ENCODE data around the gene MAGI2.

The MAGI2 gene

GRCh38 chr7:78115876-78116275 lies 1337.6 kb downstream of the MAGI2 start:
- Mint-ChIP-seq H3K4me3 (no peak overlapping the region), H3K4me1 (no peaks in the 10 kb centered on the region), H3K9me3 (no peaks in the 10 kb centered on the region), H3K36me3 (no peaks in the 10 kb centered on the region), H3K27me3 (peaks cover 33% of the 10 kb centered on the region), H3K27ac (no peak overlapping the region)

DNA sequence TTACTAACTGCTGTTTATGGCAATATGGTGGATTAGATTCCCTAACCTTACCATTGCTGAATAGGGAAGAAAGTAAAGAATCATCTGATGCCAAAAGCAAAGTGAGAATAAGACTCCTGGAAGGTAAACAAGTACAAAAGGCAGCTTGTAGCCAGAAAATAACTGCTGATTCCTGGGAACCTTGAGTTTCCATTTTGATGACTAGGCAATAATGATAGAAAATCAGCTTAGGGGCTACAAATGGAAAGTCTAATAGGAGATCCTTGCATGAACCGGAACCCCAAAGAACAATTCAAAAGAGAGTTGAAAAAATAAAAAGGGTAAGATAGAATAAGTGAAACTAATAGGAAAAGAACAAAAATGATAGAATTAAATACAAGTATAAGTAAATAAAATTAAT lies 1338.5 kb downstream of the MAGI2 start:
- Mint-ChIP-seq H3K4me1 (no peaks in the 10 kb centered on the region), H3K4me3 (no peak overlapping the region), H3K36me3 (no peaks in the 10 kb centered on the region), H3K9me3 (no peaks in the 10 kb centered on the region), H3K27me3 (peaks cover 35% of the 10 kb centered on the region), H3K27ac (no peak overlapping the region)

- Mint-ChIP-seq H3K27ac (no peak overlapping the region), H3K4me3 (no peak overlapping the region), H3K4me1 (no peaks in the 10 kb centered on the region), H3K36me3 (no peaks in the 10 kb centered on the region), H3K9me3 (peaks cover 4% of the 10 kb centered on the region), H3K27me3 (peaks cover 31% of the 10 kb centered on the region)
Measured at GRCh38 chr7:78112488-78112887, 1341.0 kb downstream of the MAGI2 start.

GRCh38 chr7:78111386-78111785 lies 1342.1 kb downstream of the MAGI2 start:
- no peaks in the 10 kb centered on the region for H3K36me3 Mint-ChIP-seq
- H3K27me3 Mint-ChIP-seq: peaks cover 32% of the 10 kb centered on the region
- no peak overlapping the region for H3K4me3 Mint-ChIP-seq
- H3K9me3 Mint-ChIP-seq: peaks cover 4% of the 10 kb centered on the region
- H3K4me1 Mint-ChIP-seq: no peaks in the 10 kb centered on the region
- H3K27ac Mint-ChIP-seq: no peak overlapping the region

- H3K27ac Mint-ChIP-seq: no peak overlapping the region
- peaks cover 16% of the 10 kb centered on the region for H3K27me3 Mint-ChIP-seq
- peaks cover 1% of the 10 kb centered on the region for H3K9me3 Mint-ChIP-seq
- H3K4me1 Mint-ChIP-seq: no peaks in the 10 kb centered on the region
- no peak overlapping the region for H3K4me3 Mint-ChIP-seq
- no peaks in the 10 kb centered on the region for H3K36me3 Mint-ChIP-seq
Measured at GRCh38 chr7:78103475-78103874, 1350.0 kb downstream of the MAGI2 start.

DNA sequence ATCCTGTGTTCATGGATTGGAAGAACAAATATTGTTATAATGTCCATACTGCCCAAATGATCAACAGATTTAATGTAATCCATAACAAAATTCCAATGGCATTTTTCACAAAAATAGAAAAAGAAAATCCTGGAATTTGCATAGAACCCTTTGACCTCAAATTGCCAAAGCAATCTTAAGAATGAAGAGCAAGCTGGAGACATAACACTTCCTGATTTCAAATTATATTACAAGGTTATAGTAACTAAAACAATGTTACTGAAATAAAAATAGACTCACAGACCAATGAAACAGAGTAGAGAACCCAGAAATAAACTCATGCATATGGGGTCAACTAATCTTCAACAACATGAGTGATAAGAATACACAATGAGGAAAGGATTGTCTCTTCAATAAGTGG lies 1352.4 kb downstream of the MAGI2 start:
- Mint-ChIP-seq H3K27ac (no peak overlapping the region), H3K27me3 (peaks cover 11% of the 10 kb centered on the region), H3K36me3 (no peaks in the 10 kb centered on the region), H3K9me3 (no peaks in the 10 kb centered on the region), H3K4me3 (no peak overlapping the region), H3K4me1 (no peaks in the 10 kb centered on the region)

- H3K27me3 Mint-ChIP-seq: peaks cover 16% of the 10 kb centered on the region
- no peak overlapping the region for H3K4me3 Mint-ChIP-seq
- no peaks in the 10 kb centered on the region for H3K4me1 Mint-ChIP-seq
- H3K9me3 Mint-ChIP-seq: no peaks in the 10 kb centered on the region
- H3K36me3 Mint-ChIP-seq: no peaks in the 10 kb centered on the region
- no peak overlapping the region for H3K27ac Mint-ChIP-seq
Measured at GRCh38 chr7:78099715-78100394, 1353.6 kb downstream of the MAGI2 start.

- Mint-ChIP-seq H3K36me3 (no peaks in the 10 kb centered on the region), H3K9me3 (no peaks in the 10 kb centered on the region), H3K4me3 (no peak overlapping the region), H3K27ac (no peak overlapping the region), H3K4me1 (no peaks in the 10 kb centered on the region), H3K27me3 (peaks cover 17% of the 10 kb centered on the region)
Measured at GRCh38 chr7:78095549-78095948, 1357.9 kb downstream of the MAGI2 start.

DNA sequence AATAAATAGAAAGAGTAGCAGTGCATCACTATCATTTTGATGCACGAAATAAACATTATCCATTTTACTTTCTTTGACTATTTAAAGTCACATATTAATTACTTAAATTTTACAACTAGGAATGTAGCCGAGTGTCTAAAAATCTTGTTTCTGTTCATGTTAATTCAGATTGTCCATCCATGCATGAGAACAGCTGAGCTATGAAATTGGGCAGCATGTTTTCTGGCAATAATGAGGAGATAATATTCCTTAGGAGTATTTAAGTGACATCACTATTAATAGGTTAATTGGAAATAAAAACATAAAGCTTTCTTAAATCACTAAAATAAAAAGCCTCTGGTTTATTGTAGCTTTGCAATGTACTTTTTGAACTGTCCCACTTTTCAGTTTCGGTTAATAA lies 1361.1 kb downstream of the MAGI2 start:
- Mint-ChIP-seq H3K9me3 (no peaks in the 10 kb centered on the region), H3K4me1 (no peaks in the 10 kb centered on the region), H3K27me3 (peaks cover 14% of the 10 kb centered on the region), H3K36me3 (no peaks in the 10 kb centered on the region), H3K27ac (no peak overlapping the region), H3K4me3 (no peak overlapping the region)

- no peaks in the 10 kb centered on the region for H3K9me3 Mint-ChIP-seq
- no peak overlapping the region for H3K4me3 Mint-ChIP-seq
- H3K27me3 Mint-ChIP-seq: peaks cover 15% of the 10 kb centered on the region
- no peaks in the 10 kb centered on the region for H3K4me1 Mint-ChIP-seq
- no peak overlapping the region for H3K27ac Mint-ChIP-seq
- no peaks in the 10 kb centered on the region for H3K36me3 Mint-ChIP-seq
Measured at GRCh38 chr7:78090616-78091015, 1362.9 kb downstream of the MAGI2 start.

- Mint-ChIP-seq H3K27me3 (peaks cover 7% of the 10 kb centered on the region), H3K4me3 (no peak overlapping the region), H3K9me3 (no peaks in the 10 kb centered on the region), H3K36me3 (no peaks in the 10 kb centered on the region), H3K4me1 (no peaks in the 10 kb centered on the region), H3K27ac (no peak overlapping the region)
Measured at GRCh38 chr7:78083476-78084120, 1369.9 kb downstream of the MAGI2 start.

DNA sequence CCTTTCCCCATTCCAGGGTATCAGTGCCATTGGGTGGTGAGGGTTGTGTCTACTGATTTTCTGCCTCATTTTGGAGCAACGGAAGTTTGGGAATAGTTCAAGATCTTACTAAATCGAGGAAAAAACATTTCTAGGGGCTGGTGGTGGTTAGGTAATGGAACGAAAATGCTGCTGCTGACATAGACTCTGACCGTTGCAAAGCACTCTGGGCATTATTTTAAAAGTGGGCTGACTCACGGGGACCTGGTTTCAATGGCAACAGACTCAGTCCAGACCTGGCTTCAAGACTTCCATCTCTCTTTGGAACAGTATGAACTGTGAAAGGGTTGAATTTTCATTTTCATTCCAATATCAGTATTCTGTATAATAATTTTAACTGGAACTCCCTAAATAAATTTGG lies 1370.9 kb downstream of the MAGI2 start:
- H3K4me3 Mint-ChIP-seq: no peak overlapping the region
- peaks cover 7% of the 10 kb centered on the region for H3K27me3 Mint-ChIP-seq
- no peaks in the 10 kb centered on the region for H3K9me3 Mint-ChIP-seq
- no peaks in the 10 kb centered on the region for H3K36me3 Mint-ChIP-seq
- no peaks in the 10 kb centered on the region for H3K4me1 Mint-ChIP-seq
- no peak overlapping the region for H3K27ac Mint-ChIP-seq

DNA sequence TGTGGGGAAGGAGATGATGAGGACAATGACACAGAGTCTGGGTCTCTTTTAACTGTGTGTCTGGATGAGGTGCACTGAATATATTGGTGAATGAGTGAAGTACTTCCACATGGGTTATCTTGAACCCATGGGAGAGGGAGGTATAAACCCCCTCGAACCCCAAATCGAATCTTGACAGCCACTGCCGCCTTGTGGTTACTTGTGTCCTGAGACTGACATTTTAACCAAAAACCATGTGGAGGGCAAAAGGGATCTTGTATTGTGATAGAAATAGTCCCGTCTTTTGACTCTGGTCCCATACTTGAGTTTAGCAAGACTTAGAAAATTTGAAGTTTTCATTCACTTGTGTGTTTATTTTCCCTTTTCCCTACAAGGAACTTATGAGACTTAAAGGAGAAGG lies 1371.6 kb downstream of the MAGI2 start:
- Mint-ChIP-seq H3K4me3 (no peak overlapping the region), H3K36me3 (no peaks in the 10 kb centered on the region), H3K4me1 (no peaks in the 10 kb centered on the region), H3K27me3 (peaks cover 5% of the 10 kb centered on the region), H3K9me3 (no peaks in the 10 kb centered on the region), H3K27ac (no peak overlapping the region)

DNA sequence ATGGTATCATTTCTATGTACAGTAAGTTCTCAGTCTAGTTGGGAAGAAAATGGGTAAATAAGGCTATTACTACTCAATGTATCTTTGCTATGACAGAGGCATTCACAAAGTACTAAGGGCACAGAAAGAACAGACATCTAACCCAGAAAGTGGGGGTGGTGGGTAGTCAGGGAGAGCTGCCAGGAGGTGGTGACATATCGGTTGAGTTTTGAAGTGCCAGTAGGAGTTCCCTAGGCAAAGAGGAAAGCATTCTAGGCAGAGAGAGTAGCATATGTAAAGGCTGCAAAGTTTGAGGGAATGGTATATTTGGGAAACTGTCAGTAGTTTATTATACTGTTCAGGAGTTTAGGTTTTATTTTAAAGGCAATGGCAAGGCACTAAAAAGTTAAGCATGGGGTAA lies 1372.1 kb downstream of the MAGI2 start:
- no peaks in the 10 kb centered on the region for H3K9me3 Mint-ChIP-seq
- H3K36me3 Mint-ChIP-seq: no peaks in the 10 kb centered on the region
- no peaks in the 10 kb centered on the region for H3K4me1 Mint-ChIP-seq
- H3K27me3 Mint-ChIP-seq: peaks cover 4% of the 10 kb centered on the region
- no peak overlapping the region for H3K27ac Mint-ChIP-seq
- no peak overlapping the region for H3K4me3 Mint-ChIP-seq

DNA sequence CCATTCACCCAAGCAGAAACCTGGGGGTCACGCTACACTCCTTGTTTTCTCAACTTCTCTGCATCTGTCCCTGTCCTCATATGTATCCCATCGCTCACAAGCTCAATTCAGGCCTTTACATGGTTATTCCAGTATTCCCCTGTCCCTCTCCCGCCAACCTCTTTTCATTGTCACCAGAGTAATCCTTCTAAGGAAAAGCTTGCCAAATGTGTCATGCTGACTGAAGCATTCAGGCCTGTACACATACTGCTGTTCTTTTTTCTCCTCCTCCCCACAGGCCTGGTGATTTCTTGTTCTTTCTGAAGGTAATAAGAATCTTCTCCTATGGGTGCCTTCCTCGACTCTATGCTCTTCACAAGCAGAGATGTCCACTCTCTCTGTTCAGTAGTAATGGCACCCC lies 1372.7 kb downstream of the MAGI2 start:
- no peaks in the 10 kb centered on the region for H3K9me3 Mint-ChIP-seq
- H3K4me3 Mint-ChIP-seq: no peak overlapping the region
- H3K27me3 Mint-ChIP-seq: peaks cover 4% of the 10 kb centered on the region
- no peaks in the 10 kb centered on the region for H3K4me1 Mint-ChIP-seq
- H3K27ac Mint-ChIP-seq: no peak overlapping the region
- H3K36me3 Mint-ChIP-seq: no peaks in the 10 kb centered on the region

DNA sequence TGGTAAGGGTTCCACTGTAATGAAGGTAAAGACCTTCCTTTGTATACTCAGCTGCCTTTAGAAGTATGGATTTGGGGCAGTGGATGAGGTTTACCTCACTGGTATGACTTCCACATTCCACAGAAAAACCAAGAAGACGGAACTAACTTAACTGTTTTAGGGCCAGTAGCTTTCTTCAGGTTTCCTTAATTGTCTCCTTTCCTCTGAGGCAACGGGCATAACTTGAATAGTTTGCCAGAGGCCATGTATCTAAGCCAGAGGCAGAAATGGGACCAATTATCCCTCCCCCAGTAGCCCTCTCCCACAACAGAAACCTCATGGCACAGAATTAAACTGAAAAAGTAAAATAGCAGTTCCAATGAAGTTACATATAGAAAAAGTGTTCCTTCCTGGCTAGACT lies 1373.2 kb downstream of the MAGI2 start:
- H3K27ac Mint-ChIP-seq: no peak overlapping the region
- no peaks in the 10 kb centered on the region for H3K9me3 Mint-ChIP-seq
- H3K4me1 Mint-ChIP-seq: no peaks in the 10 kb centered on the region
- no peaks in the 10 kb centered on the region for H3K36me3 Mint-ChIP-seq
- peaks cover 4% of the 10 kb centered on the region for H3K27me3 Mint-ChIP-seq
- no peak overlapping the region for H3K4me3 Mint-ChIP-seq

- Mint-ChIP-seq H3K9me3 (no peaks in the 10 kb centered on the region), H3K4me3 (no peak overlapping the region)
Measured at GRCh38 chr7:78074713-78075112, 1378.8 kb downstream of the MAGI2 start.

More at GRCh38 chr7:78074713-78075112, 1378.8 kb downstream of the MAGI2 start:
- Mint-ChIP-seq H3K27me3 (peaks cover 2% of the 10 kb centered on the region), H3K36me3 (no peaks in the 10 kb centered on the region), H3K27ac (no peak overlapping the region), H3K4me1 (no peaks in the 10 kb centered on the region)

All from activated naive CD4-positive, alpha-beta T cell treated with anti-CD3 and anti-CD28 coated beads, Interleukin-2, amount 50 U/mL, for 24 hours (primary cell).